Mucosa of descending colon (tissue), 3 donors: ENCODE measurements around the gene CRADD. TPM values are rescaled to one million over a fixed set of nuclear protein-coding genes. Genes with fewer than 3 reads are reported as not detected.

ENCODE experiments used
- ATAC-seq: fragments of 200-7000 bp; cut with Tn5 transposase; one replicate; pipeline ENCODE4 v1.9.1; 2020; ENCODE audit warnings: mild to moderate bottlenecking, moderate library complexity
- DNase-seq, 3 donors: peaks; one replicate each; pipeline ENCODE4 v3.0.0-alpha.2; 2020
- H3K36me3 ChIP-seq: fragments of 200-600 bp; one replicate; pipeline ENCODE4 v1.8.0; 2021; ENCODE audit warnings: low read depth, mild to moderate bottlenecking
- H3K4me1 ChIP-seq: fragments of 200-600 bp; one replicate; pipeline ENCODE4 v1.8.0; 2021; ENCODE audit warnings: low read depth, mild to moderate bottlenecking
- H3K4me3 ChIP-seq: fragments of 200-600 bp; one replicate; pipeline ENCODE4 v1.8.0; 2021; ENCODE audit warnings: mild to moderate bottlenecking
- H3K9me3 ChIP-seq: fragments of 200-600 bp; one replicate; pipeline ENCODE4 v1.8.0; 2021; ENCODE audit warnings: mild to moderate bottlenecking
- CTCF ChIP-seq: fragments of 200-600 bp; IDR thresholded peaks from one replicate; pipeline ENCODE4 v1.8.0; 2022; ENCODE audit warnings: antibody characterized with exemption, mild to moderate bottlenecking
- intact Hi-C, 2 donors: fragments of 100-400 bp; cut with DNase I in 1 of 2; cut with micrococcal nuclease in 1 of 2; formaldehyde crosslinking; loops; one replicate each; pipeline versions ENCODE4 v1.11.0 to v1.11.1; 2022; cut with DNase I, micrococcal nuclease
- total RNA-seq, 3 donors: library from RNA; stranded (reverse); fragmentation: NEBNext Ultra II Directional in 2 of 3; extraction: Animal tissue kit (Norgen Biotek cat#: 25700) in 2 of 3; gene quantifications; one replicate each; pipeline versions ENCODE4 v1.2.1 to v1.2.4, GENCODE V29; 2021 to 2023
- donor health status: DM: no; HTN: no; CAD: no; lungs with moderate emphysema.
- donor health status: DM: no; HTN: no; CAD: no.
- donor health status: DM: no; HTN: yes; CAD: no.

Gene CRADD
- total RNA-seq, 3 donors from 2014 or later, result 18.4 to 27.9 (median 22.7) TPM

- no peak for ATAC-seq
- no peaks in the 10 kb centered on the region for H3K4me1 ChIP-seq
- H3K36me3 ChIP-seq, result no peaks in the 10 kb centered on the region
- no peak for TF ChIP-seq CTCF
- DNase-seq, result no peak
- no peak overlapping the region for H3K4me3 ChIP-seq
- H3K9me3 ChIP-seq, result no peaks in the 10 kb centered on the region
- intact Hi-C loops, result no loop called here
These were observed 48.4 kb downstream of the CRADD start for GRCh38 chr12:93725531-93725930.

- no peaks in the 10 kb centered on the region for H3K4me1 ChIP-seq
- no peak for DNase-seq
- H3K9me3 ChIP-seq, result no peaks in the 10 kb centered on the region
- no peak for ATAC-seq
- intact Hi-C loops, result no loop called here
- no peak overlapping the region for H3K4me3 ChIP-seq
- no peak for TF ChIP-seq CTCF
- no peaks in the 10 kb centered on the region for H3K36me3 ChIP-seq
These were observed 50.1 kb downstream of the CRADD start for GRCh38 chr12:93727195-93727811.

GRCh38 chr12:93727911-93728310, 50.7 kb downstream of the CRADD start:
- intact Hi-C loops, result no loop called here
- no peak for TF ChIP-seq CTCF
- no peak for DNase-seq
- no peaks in the 10 kb centered on the region for H3K36me3 ChIP-seq
- no peaks in the 10 kb centered on the region for H3K9me3 ChIP-seq
- no peak for ATAC-seq
- no peak overlapping the region for H3K4me3 ChIP-seq
- H3K4me1 ChIP-seq, result no peaks in the 10 kb centered on the region

- H3K36me3 ChIP-seq, result no peaks in the 10 kb centered on the region
- no peak for TF ChIP-seq CTCF
- no peak for ATAC-seq
- no peaks in the 10 kb centered on the region for H3K4me1 ChIP-seq
- H3K4me3 ChIP-seq, result no peak overlapping the region
- DNase-seq, result no peak
- no peaks in the 10 kb centered on the region for H3K9me3 ChIP-seq
- intact Hi-C loops, result no loop called here
These were observed 52.8 kb downstream of the CRADD start for GRCh38 chr12:93729934-93730333.

- Histone ChIP-seq H3K4me3 (no peak overlapping the region), H3K36me3 (no peaks in the 10 kb centered on the region), H3K9me3 (no peaks in the 10 kb centered on the region), H3K4me1 (peaks cover 16% of the 10 kb centered on the region)
- TF ChIP-seq CTCF, result no peak
- DNase-seq, result no peak
- intact Hi-C loops, result no loop called here
- peak; percentile 55 for ATAC-seq
These were observed 56.2 kb downstream of the CRADD start for GRCh38 chr12:93733358-93733757.

- TF ChIP-seq CTCF, result no peak
- H3K36me3 ChIP-seq, result no peaks in the 10 kb centered on the region
- H3K9me3 ChIP-seq, result no peaks in the 10 kb centered on the region
- H3K4me3 ChIP-seq, result no peak overlapping the region
- no peak for ATAC-seq
- intact Hi-C loops, result no loop called here
- DNase-seq, result no peak
- H3K4me1 ChIP-seq, result peaks cover 16% of the 10 kb centered on the region
These were observed 56.8 kb downstream of the CRADD start for GRCh38 chr12:93733928-93734327.
